GM18498 (cell line): Measurements from ENCODE around the gene PRKCE.

Experiments used
- ATAC-seq: cut with Tn5 transposase; IDR thresholded peaks from one replicate; pipeline ENCODE4 v1.9.1; 2021; ENCODE audit warnings: mild to moderate bottlenecking, moderate library complexity; ENCODE audit not compliant: unreplicated experiment

Gene PRKCE

DNA sequence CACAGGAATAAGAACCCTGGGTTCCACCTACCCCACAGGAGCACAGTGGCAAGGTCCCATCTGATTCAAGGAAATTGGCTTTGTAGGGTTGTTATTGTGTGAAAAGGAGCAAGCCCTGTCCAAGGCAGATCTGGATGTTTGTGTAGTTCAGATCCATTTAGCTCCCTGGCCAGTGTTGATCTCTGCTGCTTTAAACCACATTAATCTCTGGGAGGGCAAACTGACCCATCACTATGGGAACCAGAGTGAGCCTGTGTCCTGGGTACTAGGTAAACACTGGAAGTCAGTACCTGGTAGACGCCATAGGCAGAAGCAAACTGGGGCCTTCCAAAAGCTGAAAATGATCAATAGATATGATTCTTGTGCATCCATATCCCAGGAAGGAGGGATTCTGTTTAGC, 374.2 kb downstream of the PRKCE start:
- no peak for ATAC-seq

DNA sequence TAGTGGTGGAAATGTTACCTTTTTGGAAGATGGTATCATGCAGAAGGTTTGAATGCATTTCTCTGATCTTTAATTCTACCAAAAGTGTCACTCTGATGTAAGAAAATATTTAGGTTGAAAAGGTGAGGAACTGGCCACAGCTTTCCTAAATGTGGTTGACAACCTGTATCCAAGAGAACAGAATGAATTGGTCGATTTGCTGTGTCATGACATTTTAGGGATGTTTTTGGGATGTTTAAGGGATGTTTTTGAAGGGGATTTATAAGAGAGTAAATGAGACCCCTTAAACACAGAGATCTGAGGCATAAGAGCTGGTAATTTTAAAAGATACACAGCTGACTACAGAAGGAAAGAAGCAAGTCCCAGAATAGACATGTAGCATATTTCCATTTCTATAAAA, 375.0 kb downstream of the PRKCE start:
- no peak for ATAC-seq

DNA sequence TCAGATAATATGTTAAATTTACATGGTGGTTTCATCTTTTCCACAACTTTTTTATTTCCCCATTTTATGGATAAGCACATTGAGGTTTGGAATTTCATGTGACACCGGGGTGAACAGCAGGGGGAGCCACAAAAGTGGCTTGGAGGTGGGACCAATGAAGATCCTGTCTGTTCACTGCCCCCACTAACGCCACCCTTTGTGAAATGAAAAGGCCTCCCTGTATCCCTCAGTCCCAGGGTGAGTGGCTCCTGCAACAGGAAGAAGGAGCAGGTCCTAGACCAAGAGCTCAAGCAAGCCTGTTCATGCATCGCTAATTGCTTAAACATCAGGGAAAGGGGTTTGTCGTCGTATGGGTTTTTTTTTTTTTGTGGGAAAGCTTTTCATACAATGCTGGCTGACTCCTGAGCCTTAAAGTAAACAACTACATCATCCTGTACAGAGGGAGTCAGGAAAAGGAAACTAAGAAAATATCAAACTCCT, 377.9 kb downstream of the PRKCE start:
- no peak for ATAC-seq

DNA sequence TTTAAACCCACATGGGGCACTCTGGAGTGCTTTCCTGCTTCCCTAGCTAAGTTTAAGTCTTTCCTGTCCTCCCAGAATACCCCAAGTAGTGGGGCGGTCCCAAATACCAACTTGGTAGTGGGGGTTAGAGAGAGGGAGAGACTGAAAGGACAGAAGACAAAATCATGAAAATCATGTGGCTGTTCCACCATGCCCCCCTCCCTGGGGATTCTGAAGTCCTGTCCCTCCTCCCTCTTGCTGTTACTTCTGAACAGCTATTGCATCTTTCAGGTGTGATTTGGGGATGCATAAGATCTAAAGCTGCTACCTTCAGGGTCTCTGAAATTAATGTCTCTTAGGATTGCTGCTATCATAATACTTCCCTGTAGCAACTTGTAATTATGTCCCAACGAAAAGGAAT, 378.9 kb downstream of the PRKCE start:
- ATAC-seq = no peak

DNA sequence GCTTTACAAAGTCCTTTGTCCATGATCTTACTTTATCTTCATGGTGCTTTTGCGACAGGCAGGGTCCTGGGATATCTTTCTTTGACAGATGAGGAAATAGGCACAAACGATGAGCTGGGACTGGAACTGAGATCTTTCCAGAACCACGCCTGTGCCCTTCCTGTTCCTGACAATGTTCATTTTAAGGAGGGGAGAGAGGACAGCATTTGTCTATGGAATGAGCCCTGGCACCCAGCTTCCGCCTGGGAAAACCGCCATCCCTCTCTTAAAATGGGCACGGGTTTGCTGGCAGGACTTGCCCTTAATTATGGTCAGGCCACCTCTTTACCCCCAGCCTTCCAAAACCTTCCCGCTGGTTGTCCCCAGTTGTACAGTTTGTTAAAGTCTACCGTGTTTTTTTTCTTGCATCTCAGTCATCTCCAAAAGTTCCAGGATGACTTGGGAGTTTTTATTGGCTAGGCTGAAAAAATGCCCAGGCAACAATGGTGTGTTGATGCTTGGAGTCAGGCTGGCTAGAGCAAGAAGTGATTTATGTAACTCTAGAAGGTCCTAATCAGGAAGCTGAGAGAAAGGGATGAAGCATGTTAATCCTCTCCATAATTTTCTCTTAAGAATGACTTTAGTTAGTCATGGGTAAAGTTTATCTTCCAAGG, 380.8 kb downstream of the PRKCE start:
- no peak for ATAC-seq

DNA sequence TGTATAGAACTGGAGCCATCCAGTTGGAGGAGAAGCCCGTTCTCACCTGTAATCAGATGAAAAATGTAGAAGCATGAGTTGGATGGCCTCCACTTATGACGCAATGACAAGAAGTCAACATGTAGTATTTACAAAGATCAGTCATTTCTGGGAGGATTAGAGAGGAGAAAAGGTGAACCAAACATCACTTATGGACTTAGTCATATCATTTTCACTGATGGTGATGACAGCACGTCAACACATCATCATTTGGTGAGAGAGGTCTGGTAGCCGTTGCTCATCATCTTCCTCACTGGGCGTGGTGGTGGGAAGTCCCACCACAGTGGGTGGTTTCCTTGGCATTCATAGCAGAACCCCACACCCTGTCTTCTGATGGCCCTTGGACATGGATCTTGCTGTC, 381.5 kb downstream of the PRKCE start:
- no peak for ATAC-seq

DNA sequence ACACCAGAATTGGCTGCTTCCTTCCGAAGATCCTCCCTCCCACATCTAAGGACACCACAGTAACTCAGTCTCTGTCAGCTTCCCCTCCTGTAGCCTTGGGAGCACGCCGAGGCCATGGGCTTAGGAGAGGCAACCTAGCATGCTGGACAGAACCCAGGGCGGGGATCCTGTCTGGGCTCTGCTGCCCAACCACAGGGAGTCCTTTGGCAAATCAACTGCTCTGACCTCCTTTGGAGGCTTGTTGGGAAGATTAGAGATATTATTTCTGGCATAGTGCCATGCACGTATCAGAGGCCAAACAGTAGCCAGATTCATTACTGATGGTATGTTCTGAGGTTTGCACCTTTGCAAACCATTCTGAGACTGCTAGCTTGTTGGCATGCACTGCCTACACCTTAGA, 383.1 kb downstream of the PRKCE start:
- no peak for ATAC-seq

DNA sequence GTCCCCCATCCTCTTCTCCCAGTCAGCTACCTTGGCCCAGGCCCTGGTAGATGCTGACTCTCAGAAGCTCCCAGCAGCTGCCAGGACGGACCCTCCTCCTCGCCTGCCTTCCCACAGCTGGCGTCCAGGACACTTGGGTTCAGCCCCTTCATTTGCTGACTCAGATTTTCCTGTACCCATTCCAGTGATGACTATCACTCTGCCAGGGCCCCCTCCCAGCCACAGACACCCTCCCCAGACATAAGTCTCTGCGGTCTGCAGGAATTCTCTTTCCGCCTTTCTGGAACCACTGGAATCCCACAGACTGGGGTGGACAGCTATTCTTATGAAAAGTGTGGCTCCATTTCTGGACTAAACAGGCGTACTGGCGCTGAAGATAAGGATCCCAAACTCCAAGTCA, 385.5 kb downstream of the PRKCE start:
- ATAC-seq = no peak

DNA sequence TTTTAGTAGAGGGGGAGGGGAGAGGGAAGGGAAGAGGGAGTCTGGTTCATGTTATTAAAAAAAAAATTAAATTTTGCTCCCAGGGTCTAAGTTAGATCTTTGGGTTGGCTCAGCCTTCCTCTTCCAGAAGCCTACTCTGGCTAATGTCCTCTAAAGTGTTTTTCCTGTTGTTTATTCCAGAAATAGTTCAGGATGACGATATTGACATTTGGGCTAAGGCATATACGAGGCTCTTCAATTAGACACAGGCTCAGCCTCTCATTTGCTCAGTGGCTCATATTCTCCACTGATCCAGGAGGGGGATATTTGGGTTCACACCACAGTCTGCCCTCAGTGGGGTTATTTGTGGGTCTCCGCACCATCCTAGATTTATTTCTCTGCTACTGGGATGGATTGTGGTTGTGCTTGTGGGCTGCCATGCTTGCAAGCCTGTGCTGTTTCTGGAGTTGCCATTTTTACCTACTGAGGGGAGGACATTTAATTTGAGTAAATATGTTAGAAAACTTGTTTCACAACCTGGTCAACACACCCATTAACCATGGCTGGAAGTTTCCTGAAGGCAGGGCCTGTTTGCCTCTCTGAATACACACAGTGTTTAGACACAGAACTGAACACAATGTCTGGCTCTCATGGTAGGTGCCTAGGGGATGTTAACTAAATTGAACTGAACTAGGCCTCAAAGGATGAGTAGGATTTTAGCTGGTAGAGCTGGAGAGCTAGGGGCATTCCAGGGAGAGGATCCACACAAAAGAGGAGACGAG, 388.2 kb downstream of the PRKCE start:
- ATAC-seq = no peak

DNA sequence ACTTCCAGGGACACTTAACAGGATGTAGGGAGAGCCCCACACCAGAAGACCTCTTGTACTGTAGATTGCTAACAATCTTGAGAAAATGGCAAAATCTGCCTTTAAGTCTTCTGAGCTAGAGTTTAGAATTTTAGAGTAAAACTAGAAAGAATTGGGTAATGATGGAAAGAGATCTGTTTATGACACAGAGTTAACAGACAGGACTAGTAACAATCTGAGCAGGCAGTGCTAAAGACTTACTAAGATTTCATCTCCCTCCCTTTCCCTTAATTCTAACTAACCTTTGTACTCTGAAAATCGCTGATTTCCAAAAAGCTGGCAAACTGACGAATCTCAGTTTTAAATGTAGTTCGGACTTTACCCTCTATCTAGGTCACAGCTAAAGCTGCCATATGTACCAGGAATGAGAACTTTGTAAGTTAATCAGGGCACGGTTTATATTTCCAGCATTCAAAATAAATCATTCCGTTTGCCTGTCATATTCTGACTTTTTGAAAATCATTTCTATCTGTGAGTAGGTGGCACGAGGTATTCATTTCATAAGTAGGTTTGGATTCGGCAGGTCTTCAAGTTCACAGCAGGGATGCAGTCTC, 389.2 kb downstream of the PRKCE start:
- no peak for ATAC-seq

DNA sequence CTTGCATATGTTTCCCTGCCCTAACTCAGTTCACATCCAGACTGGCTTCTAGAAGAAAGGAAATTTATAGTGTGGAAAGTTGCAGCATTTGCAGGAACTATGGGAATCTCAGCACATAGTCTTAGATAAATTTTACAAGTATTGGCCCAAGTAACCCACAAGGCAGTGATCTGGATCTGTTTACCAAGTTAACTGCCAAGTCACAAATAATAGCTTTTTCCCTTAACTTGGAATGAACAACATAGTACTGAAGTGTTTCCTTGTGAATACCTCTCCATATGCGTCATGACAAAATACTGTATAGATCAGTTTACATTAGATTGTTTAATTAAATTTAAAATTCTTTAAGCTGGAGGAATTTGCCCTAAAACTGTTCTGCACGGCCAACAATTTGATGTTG, 390.0 kb downstream of the PRKCE start:
- ATAC-seq = no peak

DNA sequence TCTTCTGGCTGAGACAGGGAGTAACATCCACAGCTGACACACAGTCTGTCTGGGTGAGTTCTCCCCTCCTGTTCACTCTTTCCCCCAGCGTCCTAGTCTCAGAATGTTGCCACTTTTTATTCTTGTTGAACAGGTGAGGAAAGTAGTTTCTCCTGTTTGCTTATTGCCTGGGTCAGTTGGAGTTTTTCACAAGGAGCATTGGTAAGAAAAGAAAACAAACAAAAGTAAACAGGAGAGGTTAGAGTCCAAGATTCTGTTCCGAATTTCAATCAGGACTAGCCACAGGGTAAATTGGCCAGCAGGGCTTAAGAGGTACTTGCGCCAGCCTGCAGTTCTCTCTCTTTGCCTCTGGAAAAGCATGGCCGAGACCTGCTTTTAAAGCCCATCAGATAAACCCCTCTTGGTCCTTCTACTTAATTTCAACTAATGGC, 390.7 kb downstream of the PRKCE start:
- no peak for ATAC-seq

DNA sequence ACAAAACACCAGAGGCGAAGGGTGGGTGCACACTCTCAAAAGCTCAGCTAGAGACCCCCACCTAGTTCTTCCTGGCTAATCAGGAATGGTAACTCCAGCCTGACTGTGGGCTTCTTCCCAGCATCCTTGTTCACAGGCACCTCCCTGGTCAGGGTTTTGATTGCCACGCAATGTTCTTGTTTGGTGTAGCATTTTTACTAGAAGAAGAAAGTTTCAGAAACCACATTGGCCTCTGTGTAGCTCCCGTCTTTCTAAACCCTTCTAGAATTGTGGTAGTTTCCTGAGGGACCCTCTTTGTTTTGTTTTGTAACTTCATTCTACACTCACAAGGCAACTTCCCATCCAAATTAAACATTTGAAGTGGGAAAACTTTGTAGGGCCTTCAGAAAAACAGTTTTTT, 391.2 kb downstream of the PRKCE start:
- no peak for ATAC-seq

DNA sequence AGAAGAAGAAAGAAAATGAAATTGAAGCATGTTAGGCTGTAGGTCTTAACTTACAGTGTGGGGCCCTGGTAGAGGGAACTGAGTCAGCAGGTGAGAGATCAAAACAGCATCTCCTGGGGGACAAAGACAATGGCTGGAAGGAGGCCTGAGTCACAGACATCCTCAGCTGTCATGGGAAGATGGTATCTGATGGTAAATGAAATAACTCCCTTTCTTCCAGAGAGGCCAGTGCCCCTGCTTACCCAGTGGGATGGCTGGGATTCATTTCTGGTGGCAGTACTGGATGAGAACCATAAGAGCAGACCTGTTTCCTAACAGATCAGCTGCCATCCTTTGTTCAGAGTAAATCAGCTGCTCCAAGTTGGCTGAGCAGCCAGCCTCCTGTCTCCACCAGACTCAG, 394.4 kb downstream of the PRKCE start:
- no peak for ATAC-seq

DNA sequence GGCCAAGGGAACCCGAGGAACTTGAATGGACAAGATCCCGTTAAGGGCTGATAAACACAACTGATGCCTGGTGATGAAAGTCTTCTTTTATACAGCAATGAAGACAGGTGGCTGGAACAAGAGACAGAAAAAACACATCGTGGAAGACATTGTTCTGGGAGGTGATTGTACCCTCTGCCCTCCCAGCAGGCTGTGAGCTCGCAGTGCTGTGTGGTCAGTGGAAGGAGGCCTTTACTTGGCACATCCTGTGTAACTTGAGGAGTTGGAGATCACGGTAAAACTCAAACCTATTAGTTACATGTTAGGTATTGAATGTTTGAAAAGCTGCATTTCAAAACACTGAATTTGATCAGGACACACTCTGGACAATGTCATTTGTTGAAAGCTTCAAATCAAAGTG, 395.8 kb downstream of the PRKCE start:
- ATAC-seq = no peak

DNA sequence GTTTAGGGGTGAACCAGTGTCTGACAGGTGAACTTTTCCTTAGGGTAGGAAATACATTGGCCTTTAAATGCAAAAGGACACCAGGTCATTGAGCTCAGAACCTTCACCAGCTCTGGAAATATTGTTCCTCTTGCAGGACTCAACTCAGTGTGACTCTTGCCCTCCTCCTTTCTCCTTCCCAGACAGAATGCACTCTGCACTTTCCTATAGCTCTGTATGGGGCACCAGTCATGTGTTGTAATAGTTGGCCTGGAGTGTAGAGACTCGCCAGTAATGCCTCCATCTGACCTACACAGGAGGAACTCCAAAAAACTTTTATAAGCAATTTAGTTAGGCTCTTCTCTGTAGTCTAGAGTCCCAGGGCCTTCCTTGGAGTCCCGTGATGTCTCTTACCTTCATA, 397.2 kb downstream of the PRKCE start:
- no peak for ATAC-seq

DNA sequence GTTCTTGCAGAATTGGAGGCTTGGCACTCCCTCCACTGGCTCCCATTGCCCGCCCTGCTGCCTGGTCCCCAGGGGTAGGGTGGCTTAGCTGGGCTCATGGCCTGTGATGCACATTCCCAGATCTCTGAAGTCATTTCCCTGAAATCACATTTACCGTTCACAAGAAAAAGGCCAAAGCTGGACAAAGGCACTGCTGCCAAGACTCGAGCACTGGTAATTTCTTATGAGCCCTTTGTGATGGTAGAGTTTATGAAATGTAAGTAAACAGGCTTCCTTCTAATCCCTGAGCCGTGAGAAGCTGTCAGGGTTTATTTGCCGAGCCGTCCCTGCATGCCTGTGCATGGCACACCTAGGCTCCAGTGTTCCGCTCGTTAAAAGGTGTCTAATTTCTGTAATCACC, 398.6 kb downstream of the PRKCE start:
- ATAC-seq = no peak

DNA sequence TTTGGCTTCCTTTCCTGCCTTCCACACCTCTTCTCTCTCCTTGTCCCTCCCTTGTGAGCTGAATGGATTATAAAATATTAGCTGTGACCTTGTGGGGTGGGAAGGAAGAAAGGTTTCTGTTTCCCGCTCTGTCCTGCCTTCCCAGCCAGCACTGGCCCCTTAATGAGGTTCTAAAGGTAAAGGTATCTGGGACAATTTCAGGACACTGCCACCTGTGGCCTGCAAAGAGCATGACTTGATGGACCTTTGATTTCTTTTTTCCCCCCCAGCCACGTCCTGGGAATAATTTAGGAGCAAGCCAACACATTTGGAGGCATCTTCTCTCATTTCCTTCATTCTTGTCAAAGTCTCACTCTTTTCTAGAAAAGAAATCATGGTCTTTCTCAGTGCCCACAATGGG, 399.0 kb downstream of the PRKCE start:
- ATAC-seq = no peak

DNA sequence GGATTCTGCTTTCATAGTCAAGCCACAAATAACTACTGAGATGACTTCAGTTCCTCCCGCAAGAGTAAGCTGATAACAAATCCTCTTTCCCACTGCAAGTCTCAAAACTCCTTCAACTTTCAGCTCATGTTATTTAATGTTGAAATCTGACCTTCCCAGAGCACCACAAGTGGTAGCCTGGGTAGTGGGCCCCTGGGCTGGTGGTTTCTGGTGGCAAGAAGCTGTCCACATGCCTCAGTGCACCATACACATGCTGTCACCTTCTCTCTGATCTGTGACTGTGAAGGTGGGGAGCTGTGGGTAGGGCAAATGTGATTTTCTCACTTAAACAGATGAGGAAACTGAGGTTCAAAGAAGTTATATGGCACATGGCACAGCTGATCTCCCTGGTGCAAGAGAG, 399.6 kb downstream of the PRKCE start:
- ATAC-seq = no peak

DNA sequence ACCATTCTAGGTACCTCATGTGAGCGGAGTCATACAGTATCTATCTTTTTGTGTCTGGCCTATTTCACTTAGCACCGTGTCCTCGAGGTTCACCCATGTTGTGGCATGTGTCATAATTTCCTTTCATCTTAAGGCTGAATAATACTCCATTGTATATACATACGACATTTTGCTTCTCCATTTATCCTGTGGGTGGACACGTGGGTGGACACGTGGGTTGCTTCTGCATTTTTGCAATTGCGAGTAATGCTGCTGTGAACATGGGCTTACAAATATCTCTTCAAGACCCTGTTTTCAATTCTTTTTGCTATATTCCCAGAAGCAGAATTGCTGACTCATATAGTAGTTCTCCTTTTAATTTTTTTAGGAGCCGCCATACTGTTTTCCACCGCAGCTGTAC, 402.1 kb downstream of the PRKCE start:
- no peak for ATAC-seq

DNA sequence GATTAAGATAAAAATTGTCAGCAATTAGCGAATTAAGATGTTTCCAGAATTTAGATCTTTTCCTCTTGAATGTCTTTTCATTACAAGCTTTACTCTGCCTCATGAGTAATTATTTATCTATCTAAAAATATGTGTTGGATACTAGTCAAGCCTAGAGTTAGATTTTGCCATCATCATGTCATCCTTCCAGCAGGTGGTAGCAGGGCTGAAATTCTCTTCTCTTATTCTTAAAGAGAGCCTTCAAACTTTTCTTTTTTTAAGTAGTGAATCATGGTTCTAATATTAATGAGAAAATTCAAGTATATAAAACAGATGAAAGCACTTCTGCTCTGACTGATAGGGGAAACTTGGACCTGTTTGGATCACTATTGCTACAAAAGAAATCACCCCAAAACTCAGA, 405.1 kb downstream of the PRKCE start:
- no peak for ATAC-seq

DNA sequence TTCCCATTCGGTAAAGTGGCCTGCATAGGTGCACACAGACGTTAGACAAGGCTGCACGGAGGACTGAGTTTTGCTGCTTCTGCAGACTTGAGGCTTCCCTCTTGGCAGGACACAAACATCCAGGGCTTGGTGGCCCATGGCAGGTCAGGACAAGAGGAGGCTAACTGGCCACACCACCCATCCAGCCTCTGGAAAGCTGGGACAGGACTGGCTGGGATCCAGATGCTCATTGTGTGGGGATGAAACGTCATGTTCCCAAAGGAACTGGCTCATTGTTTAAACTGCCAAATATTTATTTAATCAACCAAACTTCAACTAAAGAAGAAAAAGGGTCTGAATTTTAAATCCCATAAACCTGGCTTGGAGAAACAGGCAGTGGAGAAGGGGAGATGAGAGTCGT, 406.7 kb downstream of the PRKCE start:
- ATAC-seq = no peak
